DND-41 (cell line): ENCODE results near the gene SHISA6.

Experiments used
- ATAC-seq: fragments of 200-7000 bp; cut with Tn5 transposase; 3 replicates; pipeline ENCODE4 v1.9.1; 2021; ENCODE audit warnings: low read depth; ENCODE audit not compliant: insufficient read depth
- DNase-seq: peaks from one replicate; pipeline ENCODE4 v3.0.0-alpha.2; 2020
- H2AFZ ChIP-seq: 2 replicates; pipeline ENCODE4 v1.6.0; 2012; ENCODE audit warnings: low read depth, low read length
- H3K27ac ChIP-seq: 2 replicates; pipeline ENCODE4 v1.5.1; 2012; ENCODE audit warnings: low read length, inconsistent platforms
- H3K27me3 ChIP-seq: fragments of 200-600 bp; sonication (generic); 2 replicates; pipeline ENCODE4 v1.6.0; 2012; ENCODE audit warnings: low read length, mild to moderate bottlenecking, inconsistent platforms; ENCODE audit not compliant: insufficient read depth, poor library complexity
- H3K36me3 ChIP-seq: 2 replicates; pipeline ENCODE4 v1.5.1; 2012; ENCODE audit warnings: low read length, inconsistent platforms; ENCODE audit not compliant: insufficient read depth
- H3K4me1 ChIP-seq: 2 replicates; pipeline ENCODE4 v1.5.1; 2012; ENCODE audit warnings: mild to moderate bottlenecking, low read length; ENCODE audit not compliant: insufficient read depth
- H3K4me2 ChIP-seq: 2 replicates; pipeline ENCODE4 v1.6.0; 2012; ENCODE audit warnings: mild to moderate bottlenecking, moderate library complexity, low read length, inconsistent platforms; ENCODE audit not compliant: insufficient read depth
- H3K4me3 ChIP-seq, 2 experiments: fragments of 200-600 bp in 1 of 2; shearing (Covaris generic) in 1 of 2; 2 replicates each; pipeline ENCODE4 v1.5.1; 2012 to 2016; ENCODE audit warnings: inconsistent platforms in 2 of 2, low read length in 2 of 2, mild to moderate bottlenecking in 2 of 2, low read depth in 1 of 2, moderate library complexity in 1 of 2
- H3K79me2 ChIP-seq: 2 replicates; pipeline ENCODE4 v1.6.0; 2012; ENCODE audit warnings: low read length, inconsistent platforms; ENCODE audit not compliant: insufficient read depth
- H3K9ac ChIP-seq: 2 replicates; pipeline ENCODE4 v1.6.0; 2012; ENCODE audit warnings: low read depth, mild to moderate bottlenecking, inconsistent platforms, low read length, moderate library complexity
- H3K9me3 ChIP-seq: 2 replicates; pipeline ENCODE4 v1.5.1; 2012; ENCODE audit warnings: low read length, moderate library complexity, mild to moderate bottlenecking, inconsistent platforms; ENCODE audit not compliant: insufficient read depth, severe bottlenecking
- H4K20me1 ChIP-seq: 2 replicates; pipeline ENCODE4 v1.6.0; 2012; ENCODE audit warnings: low read length; ENCODE audit not compliant: insufficient read depth
- EZH2 ChIP-seq: IDR thresholded peaks from 3 replicates; pipeline ENCODE4 v1.6.1; 2012; ENCODE audit warnings: borderline replicate concordance, low read depth, mild to moderate bottlenecking, moderate library complexity, low read length, inconsistent platforms; ENCODE audit not compliant: severe bottlenecking
- TF ChIP-seq, protein P1 (sequence below): IDR thresholded peaks from 2 replicates; pipeline ENCODE4 v1.5.1; 2012; ENCODE audit warnings: borderline replicate concordance, low read length, moderate library complexity, mild to moderate bottlenecking; ENCODE audit not compliant: poor library complexity, severe bottlenecking; ENCODE audit errors: extremely low read depth

Gene SHISA6

GRCh38 chr17:11561702-11562101 lies 320.7 kb downstream of the SHISA6 start:
- Histone ChIP-seq H3K4me1 (no peaks in the 10 kb centered on the region), H2AFZ (no peak overlapping the region), H3K9ac (no peak overlapping the region), H3K36me3 (no peaks in the 10 kb centered on the region), H4K20me1 (no peaks in the 10 kb centered on the region), H3K27me3 (no peaks in the 10 kb centered on the region), H3K9me3 (no peaks in the 10 kb centered on the region), H3K4me2 (no peak overlapping the region), H3K4me3 (no peak overlapping the region), H3K79me2 (no peaks in the 10 kb centered on the region), H3K27ac (no peak overlapping the region)
- TF ChIP-seq EZH2: no peak
- TF ChIP-seq, protein P1, sequence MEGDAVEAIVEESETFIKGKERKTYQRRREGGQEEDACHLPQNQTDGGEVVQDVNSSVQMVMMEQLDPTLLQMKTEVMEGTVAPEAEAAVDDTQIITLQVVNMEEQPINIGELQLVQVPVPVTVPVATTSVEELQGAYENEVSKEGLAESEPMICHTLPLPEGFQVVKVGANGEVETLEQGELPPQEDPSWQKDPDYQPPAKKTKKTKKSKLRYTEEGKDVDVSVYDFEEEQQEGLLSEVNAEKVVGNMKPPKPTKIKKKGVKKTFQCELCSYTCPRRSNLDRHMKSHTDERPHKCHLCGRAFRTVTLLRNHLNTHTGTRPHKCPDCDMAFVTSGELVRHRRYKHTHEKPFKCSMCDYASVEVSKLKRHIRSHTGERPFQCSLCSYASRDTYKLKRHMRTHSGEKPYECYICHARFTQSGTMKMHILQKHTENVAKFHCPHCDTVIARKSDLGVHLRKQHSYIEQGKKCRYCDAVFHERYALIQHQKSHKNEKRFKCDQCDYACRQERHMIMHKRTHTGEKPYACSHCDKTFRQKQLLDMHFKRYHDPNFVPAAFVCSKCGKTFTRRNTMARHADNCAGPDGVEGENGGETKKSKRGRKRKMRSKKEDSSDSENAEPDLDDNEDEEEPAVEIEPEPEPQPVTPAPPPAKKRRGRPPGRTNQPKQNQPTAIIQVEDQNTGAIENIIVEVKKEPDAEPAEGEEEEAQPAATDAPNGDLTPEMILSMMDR: no peak
- ATAC-seq: no peak
- DNase-seq: no peak

DNA sequence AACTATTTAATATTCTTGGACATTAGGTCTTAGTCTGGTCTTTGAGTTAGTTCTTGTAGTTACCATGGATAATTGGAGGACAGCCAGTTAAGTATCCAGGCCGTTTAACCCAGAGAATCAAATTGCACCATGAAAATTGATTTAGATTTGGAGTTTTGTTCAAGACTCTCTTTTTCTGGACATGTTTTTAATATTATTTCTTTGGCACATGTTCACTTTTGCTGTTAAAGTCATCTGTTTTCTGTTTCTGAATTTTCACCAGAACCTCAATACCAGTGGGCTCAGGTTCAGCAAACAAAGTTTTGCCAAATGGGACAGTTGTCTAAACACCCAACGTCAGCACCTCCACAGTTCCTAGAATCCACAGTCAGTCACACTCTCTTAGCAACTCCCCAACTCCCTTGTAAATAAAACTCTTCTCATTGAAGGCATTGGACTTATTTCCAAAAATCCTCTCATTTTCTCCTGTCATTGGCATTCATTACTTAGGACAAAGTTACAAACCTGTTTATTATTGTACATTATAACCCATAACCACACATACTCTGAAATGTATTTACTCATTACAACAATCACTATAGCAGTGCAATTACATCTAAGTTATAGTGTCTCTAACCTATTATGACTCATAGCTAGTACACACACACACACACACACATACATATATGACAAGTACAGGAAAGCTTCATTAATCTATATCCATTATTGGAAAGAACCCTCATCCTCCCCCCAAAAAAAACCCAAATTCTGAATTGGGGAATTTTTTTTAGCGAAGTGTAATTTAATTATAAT lies 323.8 kb downstream of the SHISA6 start:
- no peaks in the 10 kb centered on the region for H3K9me3 ChIP-seq
- no peaks in the 10 kb centered on the region for H3K4me1 ChIP-seq
- DNase-seq: no peak
- no peaks in the 10 kb centered on the region for H3K36me3 ChIP-seq
- H3K27ac ChIP-seq: no peak overlapping the region
- no peak overlapping the region for H3K9ac ChIP-seq
- TF ChIP-seq, protein P1: no peak
- no peak for TF ChIP-seq EZH2
- H2AFZ ChIP-seq: no peak overlapping the region
- no peaks in the 10 kb centered on the region for H3K27me3 ChIP-seq
- H3K4me2 ChIP-seq: no peak overlapping the region
- no peak overlapping the region for H3K4me3 ChIP-seq
- no peak for ATAC-seq
- no peaks in the 10 kb centered on the region for H4K20me1 ChIP-seq
- no peaks in the 10 kb centered on the region for H3K79me2 ChIP-seq

GRCh38 chr17:11565591-11565990 lies 324.6 kb downstream of the SHISA6 start:
- Histone ChIP-seq H3K9ac (no peak overlapping the region), H3K4me2 (no peak overlapping the region), H3K27me3 (no peaks in the 10 kb centered on the region), H4K20me1 (no peaks in the 10 kb centered on the region), H3K4me3 (no peak overlapping the region), H3K4me1 (no peaks in the 10 kb centered on the region), H3K36me3 (no peaks in the 10 kb centered on the region), H2AFZ (no peak overlapping the region), H3K9me3 (no peaks in the 10 kb centered on the region), H3K27ac (no peak overlapping the region), H3K79me2 (no peaks in the 10 kb centered on the region)
- no peak for TF ChIP-seq EZH2
- TF ChIP-seq, protein P1: no peak
- no peak for ATAC-seq
- DNase-seq: no peak
